Lung (tissue), 12 donors: ENCODE results near the gene MSL1. TPM values are rescaled to one million over a fixed set of nuclear protein-coding genes. Genes with fewer than 3 reads are reported as not detected.

Experiments
- ATAC-seq: fragments of 200-7000 bp; cut with Tn5 transposase; one replicate; pipeline ENCODE4 v1.9.1; 2020; ENCODE audit warnings: moderate number of reproducible peaks; ENCODE audit not compliant: insufficient read depth, low FRiP score
- DNase-seq, 3 donors: peaks; one replicate each; pipeline ENCODE4 v3.0.0-alpha.2; 2013 to 2017
- H3K27ac ChIP-seq, 2 donors: one replicate each; pipeline ENCODE4 v1.5.1; 2013; ENCODE audit warnings: mild to moderate bottlenecking in 2 of 2, moderate library complexity in 2 of 2, control low read depth in 1 of 2, inconsistent platforms in 1 of 2, low read depth in 1 of 2, low read length in 1 of 2
- H3K27me3 ChIP-seq, 3 donors: one replicate each; pipeline ENCODE4 v1.5.1; 2013; ENCODE audit warnings: low read length in 2 of 3; ENCODE audit not compliant: control insufficient read depth in 3 of 3, insufficient read depth in 3 of 3
- H3K36me3 ChIP-seq, 4 donors: one replicate each; pipeline ENCODE4 v1.5.1; 2013; ENCODE audit warnings: low read length in 4 of 4, mild to moderate bottlenecking in 1 of 4, moderate library complexity in 1 of 4; ENCODE audit not compliant: control insufficient read depth in 4 of 4, insufficient read depth in 4 of 4
- H3K4me1 ChIP-seq, 5 donors: one replicate each; pipeline ENCODE4 v1.5.1; 2013; ENCODE audit warnings: low read length in 5 of 5, mild to moderate bottlenecking in 2 of 5, moderate library complexity in 1 of 5; ENCODE audit not compliant: control insufficient read depth in 5 of 5, insufficient read depth in 5 of 5
- H3K4me3 ChIP-seq: one replicate; pipeline ENCODE4 v1.5.1; 2013; ENCODE audit warnings: mild to moderate bottlenecking, control low read depth, moderate library complexity
- H3K9ac ChIP-seq, 2 donors: one replicate each; pipeline ENCODE4 v1.5.1; 2013; ENCODE audit warnings: low read length in 2 of 2, control low read depth in 1 of 2; ENCODE audit not compliant: insufficient read depth in 1 of 2
- H3K9me3 ChIP-seq, 4 donors: one replicate each; pipeline ENCODE4 v1.5.1; 2013; ENCODE audit warnings: low read length in 3 of 4, mild to moderate bottlenecking in 1 of 4, moderate library complexity in 1 of 4; ENCODE audit not compliant: control insufficient read depth in 4 of 4, insufficient read depth in 3 of 4
- WGBS, 2 donors: extraction: QIAGEN DNeasy Blood & Tissue Kit; methylation state at CpG; one replicate each; pipeline ENCODE4 v1.1.7; 2013; 5-methylcytosine and 5-hydroxymethylcytosine counted together
- polyA plus RNA-seq, 2 donors: library from polyadenylated mRNA; stranded (reverse); fragments of 200-250 nt; gene quantifications; one replicate each; pipeline ENCODE4 v1.2.1, GENCODE V29; 2013
- total RNA-seq, 2 donors: library from RNA; depleted of rRNA in 1 of 2; stranded (reverse); fragments of >200 nt in 1 of 2; gene quantifications; one replicate each; pipeline ENCODE4 v1.2.1, GENCODE V29; 2014 to 2021
- TF ChIP-seq, protein P1 (sequence below): IDR thresholded peaks from 2 replicates; pipeline ENCODE4 v1.5.1; 2012; ENCODE audit warnings: mild to moderate bottlenecking; ENCODE audit errors: control extremely low read depth, extremely low read depth
- donor health status: control.
- donor health status: control.
- donor health status: Bipolar disorder and iron deficiency.
- donor health status: healthy.
- donor health status: DM: yes; HTN: yes; CAD: no.

The MSL1 gene
- total and polyA plus RNA-seq, 4 donors: 73.2 to 111 (median 84.7) TPM

DNA sequence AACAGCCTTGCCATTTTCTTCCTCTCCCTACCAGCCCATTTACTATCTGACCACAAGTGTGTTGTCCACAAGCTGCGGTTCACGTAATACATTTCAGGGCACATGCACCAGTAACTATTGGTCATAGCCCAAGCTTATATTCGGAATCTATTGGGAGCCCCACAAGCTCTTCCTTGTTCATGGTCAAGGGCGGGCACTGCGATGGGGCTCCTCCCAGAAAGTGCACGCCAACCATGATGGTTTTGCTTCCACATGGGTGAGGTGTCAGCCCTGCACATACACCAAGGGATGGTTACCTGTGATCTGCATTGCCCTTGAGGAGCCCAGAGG lies 46.9 kb upstream of the MSL1 start:
- no peaks in the 10 kb centered on the region for H3K27me3 ChIP-seq
- H3K27ac ChIP-seq: peak overlapping the region; percentile 71 to 88
- TF ChIP-seq, protein P1, sequence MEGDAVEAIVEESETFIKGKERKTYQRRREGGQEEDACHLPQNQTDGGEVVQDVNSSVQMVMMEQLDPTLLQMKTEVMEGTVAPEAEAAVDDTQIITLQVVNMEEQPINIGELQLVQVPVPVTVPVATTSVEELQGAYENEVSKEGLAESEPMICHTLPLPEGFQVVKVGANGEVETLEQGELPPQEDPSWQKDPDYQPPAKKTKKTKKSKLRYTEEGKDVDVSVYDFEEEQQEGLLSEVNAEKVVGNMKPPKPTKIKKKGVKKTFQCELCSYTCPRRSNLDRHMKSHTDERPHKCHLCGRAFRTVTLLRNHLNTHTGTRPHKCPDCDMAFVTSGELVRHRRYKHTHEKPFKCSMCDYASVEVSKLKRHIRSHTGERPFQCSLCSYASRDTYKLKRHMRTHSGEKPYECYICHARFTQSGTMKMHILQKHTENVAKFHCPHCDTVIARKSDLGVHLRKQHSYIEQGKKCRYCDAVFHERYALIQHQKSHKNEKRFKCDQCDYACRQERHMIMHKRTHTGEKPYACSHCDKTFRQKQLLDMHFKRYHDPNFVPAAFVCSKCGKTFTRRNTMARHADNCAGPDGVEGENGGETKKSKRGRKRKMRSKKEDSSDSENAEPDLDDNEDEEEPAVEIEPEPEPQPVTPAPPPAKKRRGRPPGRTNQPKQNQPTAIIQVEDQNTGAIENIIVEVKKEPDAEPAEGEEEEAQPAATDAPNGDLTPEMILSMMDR: no peak
- 43 to 67% methylated on average over 6 of the region's 6 CpGs for WGBS, 2 donors
- ATAC-seq (no peak), DNase-seq (no peak)
- H3K9me3 ChIP-seq: no peaks in the 10 kb centered on the region
- peaks cover 32 to 57% (median 46%) of the 10 kb centered on the region in 5 donors for H3K4me1 ChIP-seq
- H3K36me3 ChIP-seq: peaks cover 0 to 25% (median 17%) of the 10 kb centered on the region in 4 donors
- H3K9ac ChIP-seq: no peak overlapping the region
- no peak overlapping the region for H3K4me3 ChIP-seq

DNA sequence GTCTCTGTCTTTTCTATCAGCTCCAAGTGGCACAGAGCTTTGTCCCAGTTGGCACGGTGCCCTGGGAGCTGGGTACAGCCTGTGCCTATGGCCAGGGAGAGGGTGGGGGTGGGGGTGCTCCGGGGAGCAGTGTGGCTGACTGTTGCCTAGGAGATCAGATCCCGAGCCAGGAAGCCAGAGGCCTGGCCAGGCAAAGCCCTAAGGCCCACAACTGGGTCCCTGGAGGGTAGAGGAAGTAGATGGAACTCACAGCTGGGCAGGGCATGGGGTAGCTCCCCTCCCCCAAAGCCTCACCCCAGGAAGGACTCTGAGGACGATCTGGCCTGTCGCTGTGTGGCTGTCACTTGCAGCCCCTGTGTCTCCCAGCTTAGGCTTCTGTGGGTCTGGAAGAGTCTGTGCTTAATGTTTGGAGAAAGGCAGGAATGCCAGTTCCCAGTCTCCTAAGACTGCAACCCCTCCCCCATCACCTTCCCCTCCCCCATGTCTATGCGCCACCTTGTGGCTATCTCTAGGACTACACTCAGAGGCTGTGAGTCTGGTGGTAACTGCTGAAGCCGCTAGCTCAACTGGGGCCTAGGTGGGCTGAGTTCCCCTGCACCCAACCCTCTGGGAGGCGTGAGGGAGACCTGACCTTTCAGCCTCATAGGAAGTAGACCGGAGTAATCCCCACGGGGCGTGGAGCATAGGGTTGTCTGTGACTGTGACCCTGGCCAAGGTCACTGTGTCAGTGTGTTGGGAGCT lies 46.4 kb upstream of the MSL1 start:
- TF ChIP-seq, protein P1: peak; percentile 68
- Histone ChIP-seq H3K27ac (peak overlapping the region; percentile 71 to 88), H3K9me3 (no peaks in the 10 kb centered on the region), H3K27me3 (no peaks in the 10 kb centered on the region), H3K36me3 (peaks cover 0 to 30% (median 17%) of the 10 kb centered on the region in 4 donors), H3K9ac (peak overlapping the region; percentile 16 to 42), H3K4me1 (peaks cover 27 to 52% (median 42%) of the 10 kb centered on the region in 5 donors), H3K4me3 (no peak overlapping the region)
- 5% methylated on average over 10 to 11 of the region's 11 CpGs for WGBS, 2 donors
- DNase-seq (peak; percentile 80 to 84 (median 81)), ATAC-seq (peak; percentile 67)

DNA sequence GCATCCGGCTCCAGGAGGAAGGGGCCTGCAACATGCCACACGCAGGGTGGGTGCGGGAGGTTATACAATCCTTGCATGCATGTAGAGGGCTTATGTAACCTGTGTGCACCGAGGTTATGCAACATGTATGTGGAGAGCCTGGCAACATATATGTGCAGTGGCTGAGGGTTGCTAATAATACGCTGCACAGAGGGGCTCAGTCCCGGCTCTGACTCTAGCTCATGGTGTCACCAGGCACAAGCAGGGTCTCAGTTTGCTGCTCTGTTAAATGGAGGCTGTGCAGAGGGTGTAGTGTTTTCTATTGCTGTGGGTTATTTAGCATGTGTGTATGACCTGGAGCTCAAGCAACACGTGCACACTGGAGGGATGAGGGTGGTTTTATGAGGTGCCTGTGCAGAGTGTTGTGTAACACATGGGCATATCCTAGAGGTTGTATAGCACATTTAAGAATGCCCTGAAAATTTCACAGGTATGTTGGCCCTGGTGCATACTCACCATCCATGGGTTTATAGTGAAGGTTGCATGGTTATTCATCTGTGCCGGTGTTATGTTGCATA lies 45.8 kb upstream of the MSL1 start:
- WGBS, 2 donors: 33 to 34% methylated on average over 8 of the region's 8 CpGs
- Histone ChIP-seq H3K9me3 (no peaks in the 10 kb centered on the region), H3K4me3 (no peak overlapping the region), H3K4me1 (peaks cover 22 to 45% (median 36%) of the 10 kb centered on the region in 5 donors), H3K36me3 (peaks cover 0 to 33% (median 18%) of the 10 kb centered on the region in 4 donors), H3K9ac (peak overlapping the region; percentile 16 to 42), H3K27me3 (no peaks in the 10 kb centered on the region), H3K27ac (peak overlapping the region; percentile 71 to 88)
- DNase-seq (no peak), ATAC-seq (no peak)
- TF ChIP-seq, protein P1: no peak
